AG04449 (cell line): ENCODE data around the gene PDE10A.

Experiments
- CTCF ChIA-PET: fragments of 350-600 bp; formaldehyde crosslinking; extraction: SDS; loops from one replicate; lab custom pipeline; 2021; ENCODE audit warnings: antibody characterized with exemption; lab: Yijun Ruan, JAX
- POLR2A ChIA-PET: fragments of 400-600, 350-600 bp; formaldehyde crosslinking; extraction: SDS; loops from one replicate; lab custom pipeline; 2020; ENCODE audit warnings: antibody characterized with exemption, inconsistent platforms; lab: Yijun Ruan, JAX
- DNase-seq: peaks from one replicate; pipeline ENCODE4 v3.0.0-alpha.2; 2010; ENCODE audit warnings: low read depth, low spot score
- H3K4me3 ChIP-seq: 2 replicates; pipeline ENCODE4 v1.5.1; 2011; ENCODE audit warnings: low read depth, mild to moderate bottlenecking, control low read depth, low read length
- TF ChIP-seq, protein P1 (sequence below): IDR thresholded peaks from one replicate; pipeline ENCODE4 v1.5.1; 2011; ENCODE audit warnings: mild to moderate bottlenecking, moderate library complexity, low read length, control low read depth, inconsistent platforms; ENCODE audit not compliant: insufficient read depth; ENCODE audit errors: missing control alignments

The PDE10A gene

DNA sequence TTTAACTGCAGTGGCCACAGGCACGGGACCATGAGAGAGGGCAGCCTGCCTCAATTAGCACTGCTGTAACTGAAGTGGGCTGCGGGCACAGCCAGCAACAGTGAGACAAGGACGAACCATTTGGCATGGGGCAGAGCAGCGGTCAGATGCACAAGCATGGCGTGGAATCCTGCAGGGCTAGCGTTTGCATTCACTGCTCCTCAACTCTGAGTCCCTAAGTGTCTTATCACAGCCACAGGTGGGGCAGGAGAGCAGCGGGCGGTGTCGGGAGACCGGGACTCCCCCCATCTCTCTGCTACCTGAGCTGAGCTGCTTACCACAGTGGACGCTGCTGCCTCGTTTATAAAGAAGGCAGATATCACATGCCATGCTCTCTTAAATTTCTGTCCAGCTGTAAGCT, 31.3 kb upstream of the PDE10A start:
- CTCF ChIA-PET, result no interaction called here
- no peak for DNase-seq
- POLR2A ChIA-PET, result no interaction called here
- TF ChIP-seq, protein P1, sequence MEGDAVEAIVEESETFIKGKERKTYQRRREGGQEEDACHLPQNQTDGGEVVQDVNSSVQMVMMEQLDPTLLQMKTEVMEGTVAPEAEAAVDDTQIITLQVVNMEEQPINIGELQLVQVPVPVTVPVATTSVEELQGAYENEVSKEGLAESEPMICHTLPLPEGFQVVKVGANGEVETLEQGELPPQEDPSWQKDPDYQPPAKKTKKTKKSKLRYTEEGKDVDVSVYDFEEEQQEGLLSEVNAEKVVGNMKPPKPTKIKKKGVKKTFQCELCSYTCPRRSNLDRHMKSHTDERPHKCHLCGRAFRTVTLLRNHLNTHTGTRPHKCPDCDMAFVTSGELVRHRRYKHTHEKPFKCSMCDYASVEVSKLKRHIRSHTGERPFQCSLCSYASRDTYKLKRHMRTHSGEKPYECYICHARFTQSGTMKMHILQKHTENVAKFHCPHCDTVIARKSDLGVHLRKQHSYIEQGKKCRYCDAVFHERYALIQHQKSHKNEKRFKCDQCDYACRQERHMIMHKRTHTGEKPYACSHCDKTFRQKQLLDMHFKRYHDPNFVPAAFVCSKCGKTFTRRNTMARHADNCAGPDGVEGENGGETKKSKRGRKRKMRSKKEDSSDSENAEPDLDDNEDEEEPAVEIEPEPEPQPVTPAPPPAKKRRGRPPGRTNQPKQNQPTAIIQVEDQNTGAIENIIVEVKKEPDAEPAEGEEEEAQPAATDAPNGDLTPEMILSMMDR, result no peak
- H3K4me3 ChIP-seq, result no peak overlapping the region

DNA sequence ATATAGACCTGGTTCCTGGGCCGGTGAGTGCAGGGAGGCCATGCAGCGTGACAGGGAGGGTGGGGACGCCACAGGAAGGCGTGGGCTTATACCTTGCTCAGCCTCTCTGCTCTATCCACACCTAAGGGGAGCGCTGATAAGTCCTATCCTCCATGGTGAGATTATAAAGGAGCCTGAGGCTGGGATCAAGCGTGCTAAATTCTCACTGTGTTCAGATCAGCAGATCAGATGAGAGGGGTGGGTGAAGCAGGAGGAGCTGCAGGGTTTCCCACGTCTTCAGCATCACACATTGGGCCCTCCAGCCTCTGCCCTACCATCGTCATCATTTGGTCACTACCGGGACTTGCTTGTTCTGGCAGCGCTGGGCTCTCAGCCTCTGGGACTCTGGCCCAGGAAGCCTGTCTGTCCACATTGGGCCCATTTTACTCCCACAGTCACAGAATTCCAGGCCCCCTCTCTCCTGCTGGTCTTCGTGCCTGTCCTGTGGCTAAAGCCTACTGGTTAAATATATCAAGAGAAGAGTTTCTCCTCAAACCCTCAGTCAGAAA, 29.1 kb upstream of the PDE10A start:
- no peak overlapping the region for H3K4me3 ChIP-seq
- CTCF ChIA-PET, result no interaction called here
- TF ChIP-seq, protein P1, result no peak
- POLR2A ChIA-PET, result no interaction called here
- no peak for DNase-seq

DNA sequence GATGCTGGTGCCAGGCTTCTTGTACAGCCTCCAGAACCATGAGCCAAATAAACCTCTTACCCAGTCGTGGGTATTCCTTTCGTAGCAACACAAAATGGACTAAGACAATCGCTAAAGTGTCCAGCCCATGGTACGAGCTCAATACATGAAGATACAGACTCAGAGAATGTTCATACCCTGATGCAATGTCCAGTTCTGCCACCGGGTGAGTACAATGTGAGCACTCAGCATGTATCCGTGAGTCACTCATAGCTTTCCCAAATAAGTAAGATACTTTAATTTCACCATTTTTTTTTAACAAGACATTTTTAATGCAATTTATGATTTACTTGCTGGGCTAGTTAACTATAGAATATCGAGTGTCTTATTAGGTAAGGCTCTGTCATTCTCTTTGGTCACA, 26.7 kb upstream of the PDE10A start:
- TF ChIP-seq, protein P1, result no peak
- ChIA-PET POLR2A (no interaction called here), CTCF (no interaction called here)
- H3K4me3 ChIP-seq, result no peak overlapping the region
- DNase-seq, result no peak

DNA sequence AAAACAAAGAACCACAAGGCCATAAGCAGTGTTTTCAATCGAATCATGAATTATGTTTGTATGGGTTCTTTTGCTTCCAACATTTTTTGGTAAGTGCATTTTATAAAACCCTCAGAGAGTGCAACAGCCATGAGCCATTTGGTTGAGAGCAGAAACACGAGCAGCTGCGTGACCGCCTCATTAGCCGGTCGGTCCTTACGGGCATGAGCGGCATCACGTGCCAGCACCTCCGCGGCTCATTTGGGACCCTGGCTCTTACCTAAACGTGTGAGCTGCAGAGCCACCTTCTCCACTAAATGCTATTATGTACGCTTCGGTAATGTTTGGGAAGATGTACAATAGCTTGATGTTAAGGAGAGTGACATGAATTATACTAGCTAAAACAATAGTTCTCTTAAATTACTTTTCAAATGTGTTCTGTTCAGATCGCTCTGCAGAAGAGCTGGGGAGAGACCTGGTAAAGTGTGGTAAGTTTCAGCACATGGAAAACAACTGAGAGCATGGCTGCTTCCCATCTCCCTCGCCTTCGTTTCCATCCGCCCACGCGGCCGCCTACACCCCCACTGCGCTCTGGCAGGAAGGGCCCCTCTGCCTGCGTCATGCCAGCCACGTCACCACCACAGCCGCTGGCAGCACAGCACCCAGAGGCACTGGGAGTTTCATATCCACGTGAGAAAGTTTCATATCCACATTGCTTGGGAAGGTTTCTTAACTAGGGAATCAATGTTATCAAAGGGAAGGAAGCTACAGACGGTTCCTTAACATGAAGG, 23.7 kb upstream of the PDE10A start:
- POLR2A ChIA-PET, result no interaction called here
- TF ChIP-seq, protein P1, result no peak
- no peak overlapping the region for H3K4me3 ChIP-seq
- no peak for DNase-seq
- CTCF ChIA-PET, result no interaction called here

DNA sequence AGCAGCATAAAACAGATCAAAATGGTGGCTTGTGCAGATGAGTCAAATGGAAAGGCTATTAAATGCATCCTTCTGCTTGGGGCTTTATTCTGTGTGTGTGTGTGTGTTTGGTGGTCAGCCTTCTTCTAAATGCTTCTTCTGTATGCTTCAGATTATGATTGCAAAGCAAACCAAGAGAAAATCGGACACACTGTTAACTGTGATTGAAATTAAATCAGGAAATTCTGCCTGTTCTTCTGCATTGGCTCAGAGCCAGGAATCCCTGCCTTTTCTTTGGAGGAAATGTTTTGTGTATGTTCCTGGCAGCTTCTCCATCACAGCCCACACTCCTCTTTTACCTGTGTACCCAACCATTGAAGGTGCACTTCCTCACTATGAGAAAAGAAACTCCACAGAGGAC, 22.3 kb upstream of the PDE10A start:
- no peak for DNase-seq
- no peak overlapping the region for H3K4me3 ChIP-seq
- ChIA-PET POLR2A (no interaction called here), CTCF (no interaction called here)
- TF ChIP-seq, protein P1, result no peak

DNA sequence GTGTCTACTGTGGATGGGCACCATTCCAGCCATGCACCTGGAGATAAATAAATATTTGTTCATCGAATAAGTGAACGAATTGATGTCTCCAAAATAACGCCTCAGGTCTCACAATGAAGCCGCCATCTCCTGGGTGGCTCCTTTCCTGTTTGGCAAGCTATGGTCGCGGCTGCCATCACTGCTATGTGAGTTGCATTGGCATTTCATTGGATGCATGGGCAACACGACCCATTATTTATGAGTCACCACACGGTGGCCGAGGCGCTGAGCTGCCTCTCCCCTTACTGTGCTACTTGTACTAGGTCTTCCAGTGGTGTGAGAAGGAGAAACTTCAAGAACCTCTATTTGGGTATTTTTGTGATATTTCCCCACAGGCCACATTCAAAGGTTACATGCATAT, 21.3 kb upstream of the PDE10A start:
- H3K4me3 ChIP-seq, result no peak overlapping the region
- TF ChIP-seq, protein P1, result no peak
- CTCF ChIA-PET, result no interaction called here
- POLR2A ChIA-PET, result no interaction called here
- no peak for DNase-seq
